Hematopoietic multipotent progenitor cell (in vitro differentiated cells): ENCODE measurements around the gene ADD1. TPM values are rescaled to one million over a fixed set of nuclear protein-coding genes. Genes with fewer than 3 reads are reported as not detected.

Experiments used
- DNase-seq, 3 donors: peaks; one replicate each; pipeline ENCODE4 v3.0.0-alpha.2; 2011 to 2015; ENCODE audit warnings: low read depth in 2 of 3, low spot score in 2 of 3
- total RNA-seq: library from RNA; depleted of rRNA; stranded (reverse); fragments of >200 nt; gene quantifications from one replicate; pipeline ENCODE4 v1.2.3, GENCODE V29; 2012

The ADD1 gene
- total RNA-seq, 1 donor: 163 TPM

GRCh38 chr4:2855584-2855983 lies 11.9 kb downstream of the ADD1 start:
- DNase-seq: no peak

GRCh38 chr4:2856266-2856665 lies 12.6 kb downstream of the ADD1 start:
- no peak for DNase-seq

GRCh38 chr4:2857349-2857927 lies 13.8 kb downstream of the ADD1 start:
- no peak for DNase-seq

GRCh38 chr4:2858451-2859217 lies 15.0 kb downstream of the ADD1 start:
- no peak for DNase-seq

- no peak for DNase-seq
These were observed 15.9 kb downstream of the ADD1 start for GRCh38 chr4:2859514-2859913.

GRCh38 chr4:2860391-2861348 lies 17.0 kb downstream of the ADD1 start:
- no peak for DNase-seq

GRCh38 chr4:2861631-2862436 lies 18.2 kb downstream of the ADD1 start:
- DNase-seq: no peak

GRCh38 chr4:2862528-2862927 lies 18.9 kb downstream of the ADD1 start:
- no peak for DNase-seq

GRCh38 chr4:2863649-2864048 lies 20.0 kb downstream of the ADD1 start:
- DNase-seq: no peak

- DNase-seq: no peak
These were observed 21.6 kb downstream of the ADD1 start for GRCh38 chr4:2865196-2865780.

GRCh38 chr4:2866160-2866861 lies 22.7 kb downstream of the ADD1 start:
- no peak for DNase-seq

GRCh38 chr4:2866891-2867290 lies 23.2 kb downstream of the ADD1 start:
- DNase-seq: no peak

GRCh38 chr4:2867758-2868491 lies 24.3 kb downstream of the ADD1 start:
- peak in 2 of 3 donors; percentile 28 to 48 for DNase-seq

- DNase-seq: no peak
These were observed 25.3 kb downstream of the ADD1 start for GRCh38 chr4:2868877-2869487.

- no peak for DNase-seq
These were observed 26.0 kb downstream of the ADD1 start for GRCh38 chr4:2869659-2870058.

GRCh38 chr4:2870082-2870481 lies 26.4 kb downstream of the ADD1 start:
- DNase-seq: no peak

- DNase-seq: no peak
These were observed 27.8 kb downstream of the ADD1 start for GRCh38 chr4:2871466-2871865.

GRCh38 chr4:2871911-2872310 lies 28.3 kb downstream of the ADD1 start:
- DNase-seq: peak in 2 of 3 donors; percentile 22 to 31
